HFFc6 (cell line): Measurements from ENCODE around the gene ST6GAL2. TPM values are rescaled to one million over a fixed set of nuclear protein-coding genes. Genes with fewer than 3 reads are reported as not detected.

Experiments
- DNase-seq: peaks from one replicate; pipeline ENCODE4 v3.0.0-alpha.2; 2018
- H3K27ac Mint-ChIP-seq: 2 replicates; pipeline ENCODE4 v1.8.0; 2020; ENCODE audit warnings: mild to moderate bottlenecking, mixed read lengths
- H3K27me3 Mint-ChIP-seq: 2 replicates; pipeline ENCODE4 v1.8.0; 2021; ENCODE audit warnings: mild to moderate bottlenecking, moderate library complexity, mixed read lengths; ENCODE audit not compliant: insufficient read depth
- H3K36me3 Mint-ChIP-seq: 2 replicates; pipeline ENCODE4 v1.8.0; 2021; ENCODE audit warnings: low read depth, mixed read lengths
- H3K4me1 Mint-ChIP-seq: 2 replicates; pipeline ENCODE4 v1.8.0; 2020; ENCODE audit warnings: low read depth, mixed read lengths
- H3K4me3 Mint-ChIP-seq: 2 replicates; pipeline ENCODE4 v1.8.0; 2020; ENCODE audit warnings: mild to moderate bottlenecking, moderate library complexity, mixed read lengths
- H3K9me3 Mint-ChIP-seq: 2 replicates; pipeline ENCODE4 v1.8.0; 2020; ENCODE audit warnings: mild to moderate bottlenecking, mixed read lengths
- total RNA-seq, 6 experiments: library from RNA; stranded (reverse); fragmentation: NEBNext Ultra II Directional; extraction: Animal tissue kit (Norgen Biotek cat#: 25700); gene quantifications; 2 replicates in 1 of 6; 3 replicates in 5 of 6; pipeline ENCODE4 v1.2.3, GENCODE V29; 2021
- TF ChIP-seq, protein P1 (sequence below): fragments of 200-600 bp; sonication (generic); IDR thresholded peaks from 2 replicates; pipeline ENCODE4 v1.5.0; 2021; ENCODE audit warnings: antibody characterized with exemption, mild to moderate bottlenecking

ST6GAL2 gene
- total RNA-seq, 6 experiments from 2014 or later = 0.14 to 0.24 TPM; not detected in 4

DNA sequence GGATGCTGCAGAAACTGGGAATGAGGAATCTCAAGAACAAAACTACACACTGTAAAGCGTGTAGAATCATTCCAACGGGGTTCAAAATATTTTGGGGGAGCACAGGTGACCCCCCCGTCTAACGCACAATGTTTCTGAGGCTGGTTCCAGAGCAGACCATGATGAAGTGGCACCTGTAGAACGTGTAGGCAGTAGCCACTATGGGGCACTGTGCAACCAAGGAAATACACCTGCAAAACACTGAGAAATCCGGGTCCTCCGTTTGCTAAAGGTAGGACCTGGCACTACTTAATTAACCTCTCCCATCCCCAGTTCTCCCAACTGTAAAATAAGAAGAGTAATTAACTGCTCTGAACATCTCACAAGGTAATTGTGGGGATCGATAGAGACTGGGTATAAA, 22.6 kb downstream of the ST6GAL2 start:
- TF ChIP-seq, protein P1, sequence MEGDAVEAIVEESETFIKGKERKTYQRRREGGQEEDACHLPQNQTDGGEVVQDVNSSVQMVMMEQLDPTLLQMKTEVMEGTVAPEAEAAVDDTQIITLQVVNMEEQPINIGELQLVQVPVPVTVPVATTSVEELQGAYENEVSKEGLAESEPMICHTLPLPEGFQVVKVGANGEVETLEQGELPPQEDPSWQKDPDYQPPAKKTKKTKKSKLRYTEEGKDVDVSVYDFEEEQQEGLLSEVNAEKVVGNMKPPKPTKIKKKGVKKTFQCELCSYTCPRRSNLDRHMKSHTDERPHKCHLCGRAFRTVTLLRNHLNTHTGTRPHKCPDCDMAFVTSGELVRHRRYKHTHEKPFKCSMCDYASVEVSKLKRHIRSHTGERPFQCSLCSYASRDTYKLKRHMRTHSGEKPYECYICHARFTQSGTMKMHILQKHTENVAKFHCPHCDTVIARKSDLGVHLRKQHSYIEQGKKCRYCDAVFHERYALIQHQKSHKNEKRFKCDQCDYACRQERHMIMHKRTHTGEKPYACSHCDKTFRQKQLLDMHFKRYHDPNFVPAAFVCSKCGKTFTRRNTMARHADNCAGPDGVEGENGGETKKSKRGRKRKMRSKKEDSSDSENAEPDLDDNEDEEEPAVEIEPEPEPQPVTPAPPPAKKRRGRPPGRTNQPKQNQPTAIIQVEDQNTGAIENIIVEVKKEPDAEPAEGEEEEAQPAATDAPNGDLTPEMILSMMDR = peak; percentile 56
- no peak for DNase-seq
- no peaks in the 10 kb centered on the region for H3K36me3 Mint-ChIP-seq
- no peak overlapping the region for H3K4me3 Mint-ChIP-seq
- no peak overlapping the region for H3K27ac Mint-ChIP-seq
- H3K27me3 Mint-ChIP-seq = peaks cover 9% of the 10 kb centered on the region
- H3K4me1 Mint-ChIP-seq = no peaks in the 10 kb centered on the region
- H3K9me3 Mint-ChIP-seq = peaks cover 5% of the 10 kb centered on the region; the same call in 1 of the 2 replicates

DNA sequence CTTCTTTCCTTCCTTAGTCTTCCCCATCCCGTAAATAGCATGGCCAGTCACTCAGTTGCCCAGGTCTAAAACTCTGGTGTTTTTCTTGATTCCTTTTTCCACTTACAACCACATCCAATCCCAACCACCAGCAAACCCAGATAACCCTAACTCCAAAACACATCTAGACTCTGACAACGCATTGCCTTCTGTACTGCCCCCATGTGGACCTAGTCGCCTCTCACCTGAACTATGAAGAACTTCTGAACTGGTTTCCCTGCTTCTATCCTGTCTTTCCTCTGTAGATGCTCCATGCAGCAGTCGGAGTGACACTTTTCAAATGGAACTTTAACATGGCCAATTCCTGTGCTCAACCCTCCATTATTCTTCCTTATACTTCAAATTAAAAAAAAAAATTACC, 26.5 kb downstream of the ST6GAL2 start:
- Mint-ChIP-seq H3K9me3 (peaks cover 5% of the 10 kb centered on the region; the same call in 1 of the 2 replicates), H3K27ac (no peak overlapping the region), H3K4me1 (no peaks in the 10 kb centered on the region)

DNA sequence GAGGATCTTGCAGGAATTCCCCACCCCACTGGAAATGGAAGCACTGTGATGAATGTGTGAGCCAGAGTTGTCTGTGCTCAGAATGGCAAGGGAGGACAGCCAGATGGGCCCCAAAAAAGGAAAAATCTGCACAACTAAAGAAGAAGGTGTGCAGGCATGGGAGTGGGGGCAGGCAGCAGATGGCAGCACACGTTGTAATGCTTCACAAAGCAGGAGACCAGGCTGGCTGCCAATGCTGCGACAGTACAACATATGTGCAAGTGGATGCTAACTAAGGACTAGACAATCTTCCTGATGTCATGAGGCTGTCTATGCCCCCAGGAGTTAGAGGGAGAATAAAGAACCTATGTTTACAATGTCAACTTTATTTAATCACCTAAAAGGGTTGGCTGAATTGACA, 27.2 kb downstream of the ST6GAL2 start:
- DNase-seq = no peak
- H3K4me3 Mint-ChIP-seq = no peak overlapping the region
- no peaks in the 10 kb centered on the region for H3K4me1 Mint-ChIP-seq
- no peaks in the 10 kb centered on the region for H3K36me3 Mint-ChIP-seq
- no peak overlapping the region for H3K27ac Mint-ChIP-seq
- H3K27me3 Mint-ChIP-seq = peaks cover 5% of the 10 kb centered on the region
- H3K9me3 Mint-ChIP-seq = peaks cover 5% of the 10 kb centered on the region; the same call in 1 of the 2 replicates
- TF ChIP-seq, protein P1 = no peak

More for the DNA sequence above, 26.5 kb downstream of the ST6GAL2 start:
- TF ChIP-seq, protein P1 = no peak
- peaks cover 5% of the 10 kb centered on the region for H3K27me3 Mint-ChIP-seq
- no peak overlapping the region for H3K4me3 Mint-ChIP-seq
- no peak for DNase-seq
- H3K36me3 Mint-ChIP-seq = no peaks in the 10 kb centered on the region

DNA sequence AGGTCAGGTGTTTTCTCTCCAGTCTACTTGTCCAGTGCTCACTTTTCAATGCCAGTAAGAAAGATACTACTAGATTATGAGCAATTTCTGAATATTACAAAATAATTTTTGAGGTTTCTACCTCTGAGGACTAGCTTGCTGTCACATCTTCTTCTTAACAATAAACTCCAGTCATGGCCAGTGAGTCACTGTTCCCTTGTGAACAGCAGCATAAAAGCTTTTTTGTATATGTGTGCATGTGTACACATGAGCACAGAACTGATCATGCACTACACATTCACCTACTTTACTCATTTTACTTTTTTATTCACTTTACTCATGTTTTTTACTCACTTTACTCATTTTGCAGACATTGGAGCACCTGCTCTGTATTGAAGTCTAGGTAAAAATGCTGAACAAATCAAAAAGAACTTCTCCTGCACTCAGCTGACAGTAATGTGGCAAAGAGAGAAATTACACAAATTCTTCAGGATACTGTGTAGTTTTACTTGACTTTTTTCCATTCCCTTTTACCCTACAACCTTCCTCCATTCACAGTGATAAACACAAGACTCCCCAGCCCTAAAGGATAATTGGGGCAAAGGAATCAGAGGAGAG, 28.0 kb downstream of the ST6GAL2 start:
- Mint-ChIP-seq H3K4me3 (no peak overlapping the region), H3K36me3 (no peaks in the 10 kb centered on the region), H3K9me3 (peaks cover 5% of the 10 kb centered on the region; the same call in 1 of the 2 replicates), H3K4me1 (no peaks in the 10 kb centered on the region), H3K27ac (no peak overlapping the region), H3K27me3 (peaks cover 5% of the 10 kb centered on the region)
- TF ChIP-seq, protein P1 = no peak
- no peak for DNase-seq

DNA sequence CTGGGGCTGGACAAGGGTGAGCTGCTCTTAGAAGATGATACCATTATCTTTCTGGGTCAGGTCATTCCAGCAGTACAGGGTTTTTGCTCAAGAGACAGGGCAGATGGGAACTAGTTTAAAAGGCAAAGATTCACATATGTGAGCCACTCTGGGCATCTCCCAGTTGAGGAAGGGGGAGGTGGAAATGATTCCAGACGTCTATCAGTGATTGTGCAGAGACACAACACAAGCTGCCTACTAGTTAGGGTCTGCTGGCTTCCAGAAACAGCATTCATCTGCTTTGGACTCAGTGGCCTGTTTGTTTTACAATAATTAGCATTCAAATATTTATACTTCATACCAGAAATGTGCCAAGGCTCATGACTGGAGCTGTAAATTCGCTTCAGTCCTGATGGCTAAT, 32.3 kb downstream of the ST6GAL2 start:
- TF ChIP-seq, protein P1 = no peak
- Mint-ChIP-seq H3K27ac (no peak overlapping the region), H3K36me3 (no peaks in the 10 kb centered on the region), H3K27me3 (peaks cover 4% of the 10 kb centered on the region), H3K4me1 (no peaks in the 10 kb centered on the region), H3K9me3 (no peaks in the 10 kb centered on the region), H3K4me3 (no peak overlapping the region)
- DNase-seq = no peak
